Endodermal cell (in vitro differentiated cells): ENCODE data around the gene SLC25A17. TPM values are rescaled to one million over a fixed set of nuclear protein-coding genes. Genes with fewer than 3 reads are reported as not detected.

Source experiments
- DNase-seq: peaks from one replicate; pipeline ENCODE4 v3.0.0-alpha.2; 2017
- H3K27ac ChIP-seq: 2 replicates; pipeline ENCODE4 v1.5.1; 2013; ENCODE audit warnings: mild to moderate bottlenecking, low read depth, low read length, moderate library complexity
- H3K27me3 ChIP-seq: 2 replicates; pipeline ENCODE4 v1.6.1; 2013; ENCODE audit warnings: mild to moderate bottlenecking, low read length, moderate library complexity; ENCODE audit not compliant: insufficient read depth, control insufficient read depth, poor library complexity, severe bottlenecking
- H3K36me3 ChIP-seq: 2 replicates; pipeline ENCODE4 v1.7.0; 2013; ENCODE audit warnings: mild to moderate bottlenecking, low read length, moderate library complexity; ENCODE audit not compliant: control insufficient read depth, insufficient read depth
- H3K4me1 ChIP-seq: one replicate; pipeline ENCODE4 v1.7.0; 2013; ENCODE audit warnings: low read length; ENCODE audit not compliant: control insufficient read depth, insufficient read depth
- H3K4me3 ChIP-seq: 2 replicates; pipeline ENCODE4 v1.5.1; 2013; ENCODE audit warnings: mild to moderate bottlenecking, low read length, moderate library complexity
- H3K9ac ChIP-seq: 2 replicates; pipeline ENCODE4 v1.6.1; 2013; ENCODE audit warnings: mild to moderate bottlenecking, low read length, moderate library complexity; ENCODE audit not compliant: poor library complexity, severe bottlenecking; ENCODE audit errors: extremely low read depth
- H3K9me3 ChIP-seq: 2 replicates; pipeline ENCODE4 v1.6.1; 2013; ENCODE audit warnings: mild to moderate bottlenecking, low read length, moderate library complexity; ENCODE audit not compliant: control insufficient read depth
- H3K27ac Mint-ChIP-seq: 2 replicates; pipeline ENCODE4 v1.8.0; 2020; ENCODE audit warnings: mixed read lengths
- H3K27me3 Mint-ChIP-seq: 2 replicates; pipeline ENCODE4 v1.8.0; 2021; ENCODE audit warnings: mild to moderate bottlenecking, mixed read lengths; ENCODE audit not compliant: insufficient read depth
- H3K36me3 Mint-ChIP-seq: 2 replicates; pipeline ENCODE4 v1.8.0; 2020; ENCODE audit warnings: low read depth, mixed read lengths
- H3K4me1 Mint-ChIP-seq: 2 replicates; pipeline ENCODE4 v1.8.0; 2020; ENCODE audit warnings: mixed read lengths
- H3K4me3 Mint-ChIP-seq: 2 replicates; pipeline ENCODE4 v1.8.0; 2020; ENCODE audit warnings: mild to moderate bottlenecking, moderate library complexity, mixed read lengths
- H3K9me3 Mint-ChIP-seq: 2 replicates; pipeline ENCODE4 v1.8.0; 2020; ENCODE audit warnings: mild to moderate bottlenecking, mixed read lengths
- WGBS, 2 experiments: methylation state at CpG; one replicate each; pipeline versions ENCODE4 v1.1.5 to v1.1.7; 2013; ENCODE audit warnings: missing lambda C conversion rate in 2 of 2, mixed read lengths in 1 of 2; ENCODE audit not compliant: insufficient coverage in 1 of 2, insufficient read length in 1 of 2; 5-methylcytosine and 5-hydroxymethylcytosine counted together
- total RNA-seq, 2 donors: library from RNA; stranded (reverse); fragmentation: NEBNext Ultra II Directional in 1 of 2; extraction: Animal tissue kit (Norgen Biotek cat#: 25700) in 1 of 2; gene quantifications; 2 replicates in 1 of 2; 3 replicates in 1 of 2; pipeline ENCODE4 v1.2.1, GENCODE V29; 2021
- TF ChIP-seq, protein P1 (sequence below): fragments of 200-600 bp; sonication (generic); conservative IDR thresholded peaks from 2 replicates; pipeline ENCODE4 v1.5.0; 2021; ENCODE audit warnings: antibody characterized with exemption, mild to moderate bottlenecking

Gene SLC25A17
- total RNA-seq, 2 donors from 2014 or later: 25.4 to 29.4 TPM

DNA sequence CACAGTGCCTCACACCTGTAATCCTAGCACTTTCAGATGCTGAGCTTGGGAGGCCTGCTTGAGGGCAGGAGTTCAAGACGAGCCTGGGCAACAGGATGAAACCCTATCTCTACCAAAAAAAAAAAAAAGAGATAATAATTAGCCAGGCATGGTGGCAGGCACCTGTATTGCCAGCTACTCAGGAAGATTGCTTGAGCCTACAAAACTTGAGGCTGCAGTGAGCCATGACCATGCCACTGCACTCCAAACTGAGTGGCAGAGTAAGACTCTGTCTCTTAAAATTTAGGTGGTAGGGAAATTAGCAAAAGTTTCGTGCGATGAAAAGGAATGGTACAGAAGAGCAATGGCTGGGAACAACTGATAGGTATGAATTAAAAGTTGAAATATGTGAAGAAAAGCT is 19.3 kb upstream of the SLC25A17 start:
- Histone ChIP-seq H3K9me3 (no peaks in the 10 kb centered on the region), H3K4me1 (no peaks in the 10 kb centered on the region), H3K27me3 (no peaks in the 10 kb centered on the region), H3K36me3 (peaks cover 97% of the 10 kb centered on the region), H3K27ac (no peak overlapping the region), H3K4me3 (no peak overlapping the region), H3K9ac (no peak overlapping the region)
- peak overlapping the region; percentile 26 for H3K27ac Mint-ChIP-seq
- H3K27me3 Mint-ChIP-seq: no peaks in the 10 kb centered on the region
- 95 to 100% methylated on average over 2 to 3 of the region's 3 CpGs for WGBS, 2 experiments
- H3K4me1 Mint-ChIP-seq: no peaks in the 10 kb centered on the region
- H3K9me3 Mint-ChIP-seq: no peaks in the 10 kb centered on the region
- no peak overlapping the region for H3K4me3 Mint-ChIP-seq
- peaks cover 81% of the 10 kb centered on the region for H3K36me3 Mint-ChIP-seq
- DNase-seq: no peak
- TF ChIP-seq, protein P1, sequence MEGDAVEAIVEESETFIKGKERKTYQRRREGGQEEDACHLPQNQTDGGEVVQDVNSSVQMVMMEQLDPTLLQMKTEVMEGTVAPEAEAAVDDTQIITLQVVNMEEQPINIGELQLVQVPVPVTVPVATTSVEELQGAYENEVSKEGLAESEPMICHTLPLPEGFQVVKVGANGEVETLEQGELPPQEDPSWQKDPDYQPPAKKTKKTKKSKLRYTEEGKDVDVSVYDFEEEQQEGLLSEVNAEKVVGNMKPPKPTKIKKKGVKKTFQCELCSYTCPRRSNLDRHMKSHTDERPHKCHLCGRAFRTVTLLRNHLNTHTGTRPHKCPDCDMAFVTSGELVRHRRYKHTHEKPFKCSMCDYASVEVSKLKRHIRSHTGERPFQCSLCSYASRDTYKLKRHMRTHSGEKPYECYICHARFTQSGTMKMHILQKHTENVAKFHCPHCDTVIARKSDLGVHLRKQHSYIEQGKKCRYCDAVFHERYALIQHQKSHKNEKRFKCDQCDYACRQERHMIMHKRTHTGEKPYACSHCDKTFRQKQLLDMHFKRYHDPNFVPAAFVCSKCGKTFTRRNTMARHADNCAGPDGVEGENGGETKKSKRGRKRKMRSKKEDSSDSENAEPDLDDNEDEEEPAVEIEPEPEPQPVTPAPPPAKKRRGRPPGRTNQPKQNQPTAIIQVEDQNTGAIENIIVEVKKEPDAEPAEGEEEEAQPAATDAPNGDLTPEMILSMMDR: no peak

DNA sequence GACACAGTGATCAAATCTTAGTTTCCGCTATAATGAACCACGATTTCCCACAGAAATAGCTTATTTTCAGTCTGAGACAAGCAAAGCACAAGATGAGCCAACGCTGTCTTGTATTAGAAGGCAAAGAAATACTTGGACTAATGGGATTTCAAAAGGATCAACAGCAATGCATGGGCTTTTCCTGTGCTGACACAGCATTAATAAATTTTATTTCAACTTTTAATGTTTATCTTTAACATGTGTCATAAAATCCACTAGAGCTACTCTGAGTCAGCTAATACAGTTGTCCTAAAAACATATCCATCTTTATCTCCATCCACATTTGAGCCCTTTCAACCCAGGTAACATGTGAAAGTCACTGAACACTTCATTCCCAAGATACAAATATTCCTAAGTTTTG is 15.5 kb upstream of the SLC25A17 start:
- TF ChIP-seq, protein P1: no peak
- Histone ChIP-seq H3K4me3 (no peak overlapping the region), H3K4me1 (no peaks in the 10 kb centered on the region), H3K9ac (no peak overlapping the region), H3K27ac (no peak overlapping the region), H3K27me3 (no peaks in the 10 kb centered on the region), H3K9me3 (no peaks in the 10 kb centered on the region), H3K36me3 (peaks cover 96% of the 10 kb centered on the region)
- Mint-ChIP-seq H3K4me1 (peaks cover 2% of the 10 kb centered on the region), H3K9me3 (no peaks in the 10 kb centered on the region), H3K4me3 (no peak overlapping the region), H3K36me3 (peaks cover 74% of the 10 kb centered on the region), H3K27ac (no peak overlapping the region), H3K27me3 (no peaks in the 10 kb centered on the region)
- 94 to 100% methylated on average over 2 to 3 of the region's 3 CpGs for WGBS, 2 experiments
- DNase-seq: no peak

DNA sequence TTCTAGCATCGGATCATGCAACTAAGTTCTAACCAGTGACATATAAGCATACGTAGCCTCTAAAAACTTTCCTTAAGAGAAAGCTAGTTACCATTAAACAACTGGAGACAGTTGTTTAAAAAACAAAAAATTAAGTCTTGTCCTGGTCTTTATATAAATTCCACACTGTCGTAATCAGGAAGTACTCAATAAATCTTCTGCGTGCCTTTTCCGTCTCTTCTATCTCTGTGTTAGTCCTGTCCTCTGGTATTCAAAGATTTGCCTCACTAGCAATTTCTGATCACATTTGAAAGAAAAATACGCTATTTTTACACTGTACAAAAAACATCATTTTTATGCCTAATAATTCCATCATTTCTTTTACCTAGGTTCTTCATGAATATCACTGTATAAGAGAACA is 10.0 kb upstream of the SLC25A17 start:
- no peak overlapping the region for H3K4me3 ChIP-seq
- peak overlapping the region; percentile 44 for H3K27ac Mint-ChIP-seq
- no peak for DNase-seq
- 93 to 98% methylated on average over 6 of the region's 6 CpGs for WGBS, 2 experiments
- H3K27ac ChIP-seq: no peak overlapping the region
- TF ChIP-seq, protein P1: no peak
- peaks cover 72% of the 10 kb centered on the region for H3K36me3 Mint-ChIP-seq
- no peaks in the 10 kb centered on the region for H3K9me3 ChIP-seq
- H3K9ac ChIP-seq: no peak overlapping the region
- H3K4me1 ChIP-seq: peaks cover 7% of the 10 kb centered on the region
- H3K27me3 Mint-ChIP-seq: no peaks in the 10 kb centered on the region
- H3K27me3 ChIP-seq: no peaks in the 10 kb centered on the region
- H3K4me3 Mint-ChIP-seq: no peak overlapping the region
- no peaks in the 10 kb centered on the region for H3K9me3 Mint-ChIP-seq
- peaks cover 80% of the 10 kb centered on the region for H3K36me3 ChIP-seq
- peaks cover 19% of the 10 kb centered on the region for H3K4me1 Mint-ChIP-seq
